Bronchial epithelial cell (primary cell): ENCODE results near the gene GLRX. TPM values are rescaled to one million over a fixed set of nuclear protein-coding genes. Genes with fewer than 3 reads are reported as not detected.

Experiments
- DNase-seq: peaks from one replicate; pipeline ENCODE4 v3.0.0-alpha.2; 2010; ENCODE audit warnings: low read depth
- FAIRE-seq: peaks from 2 replicates; lab custom pipeline; 2011; peaks lifted over from hg19 to GRCh38; lab: Jason Lieb, UNC
- H3K27me3 ChIP-seq: 2 replicates; pipeline ENCODE4 v1.5.1; 2011; ENCODE audit warnings: low read length; ENCODE audit not compliant: control insufficient read depth, insufficient read depth
- H3K36me3 ChIP-seq: 2 replicates; pipeline ENCODE4 v1.5.1; 2011; ENCODE audit warnings: low read length; ENCODE audit not compliant: control insufficient read depth, insufficient read depth
- H3K4me3 ChIP-seq: 2 replicates; pipeline ENCODE4 v1.5.1; 2011; ENCODE audit warnings: mild to moderate bottlenecking, low read depth, low read length, control low read depth
- total RNA-seq: library from RNA; depleted of rRNA; stranded (reverse); fragments of >200 nt; gene quantifications from 2 replicates; pipeline ENCODE4 v1.2.1, GENCODE V29; 2014
- TF ChIP-seq, protein P1 (sequence below): IDR thresholded peaks from 2 replicates; pipeline ENCODE4 v1.5.1; 2011; ENCODE audit warnings: mild to moderate bottlenecking, moderate library complexity, low read length, control low read depth, inconsistent platforms; ENCODE audit not compliant: insufficient read depth, severe bottlenecking

The GLRX gene
- total RNA-seq, 1 donor from 2014 or later = 8.7 TPM

DNA sequence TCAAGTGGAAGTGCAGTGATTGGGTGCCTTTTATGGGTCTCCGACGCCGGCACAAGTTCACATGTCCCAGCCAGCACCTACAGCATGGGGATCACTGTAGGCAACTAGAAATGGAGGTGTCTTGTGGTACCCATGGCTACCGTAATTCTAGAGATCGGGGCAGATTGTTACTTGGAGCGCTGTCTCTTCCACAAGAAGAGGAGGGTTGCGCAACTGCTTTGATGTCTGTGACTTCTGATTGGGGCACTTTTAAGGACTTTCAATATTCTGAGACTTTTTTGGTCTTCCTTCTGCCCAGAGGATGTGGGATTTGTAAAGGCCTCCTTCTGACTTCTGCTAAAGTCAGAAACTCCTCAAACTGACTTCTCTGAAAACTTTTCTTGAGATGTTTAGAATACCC is 41.9 kb downstream of the GLRX start:
- Histone ChIP-seq H3K4me3 (no peak overlapping the region), H3K27me3 (no peaks in the 10 kb centered on the region), H3K36me3 (no peaks in the 10 kb centered on the region)
- DNase-seq (no peak), FAIRE-seq (no peak)
- TF ChIP-seq, protein P1, sequence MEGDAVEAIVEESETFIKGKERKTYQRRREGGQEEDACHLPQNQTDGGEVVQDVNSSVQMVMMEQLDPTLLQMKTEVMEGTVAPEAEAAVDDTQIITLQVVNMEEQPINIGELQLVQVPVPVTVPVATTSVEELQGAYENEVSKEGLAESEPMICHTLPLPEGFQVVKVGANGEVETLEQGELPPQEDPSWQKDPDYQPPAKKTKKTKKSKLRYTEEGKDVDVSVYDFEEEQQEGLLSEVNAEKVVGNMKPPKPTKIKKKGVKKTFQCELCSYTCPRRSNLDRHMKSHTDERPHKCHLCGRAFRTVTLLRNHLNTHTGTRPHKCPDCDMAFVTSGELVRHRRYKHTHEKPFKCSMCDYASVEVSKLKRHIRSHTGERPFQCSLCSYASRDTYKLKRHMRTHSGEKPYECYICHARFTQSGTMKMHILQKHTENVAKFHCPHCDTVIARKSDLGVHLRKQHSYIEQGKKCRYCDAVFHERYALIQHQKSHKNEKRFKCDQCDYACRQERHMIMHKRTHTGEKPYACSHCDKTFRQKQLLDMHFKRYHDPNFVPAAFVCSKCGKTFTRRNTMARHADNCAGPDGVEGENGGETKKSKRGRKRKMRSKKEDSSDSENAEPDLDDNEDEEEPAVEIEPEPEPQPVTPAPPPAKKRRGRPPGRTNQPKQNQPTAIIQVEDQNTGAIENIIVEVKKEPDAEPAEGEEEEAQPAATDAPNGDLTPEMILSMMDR = no peak

DNA sequence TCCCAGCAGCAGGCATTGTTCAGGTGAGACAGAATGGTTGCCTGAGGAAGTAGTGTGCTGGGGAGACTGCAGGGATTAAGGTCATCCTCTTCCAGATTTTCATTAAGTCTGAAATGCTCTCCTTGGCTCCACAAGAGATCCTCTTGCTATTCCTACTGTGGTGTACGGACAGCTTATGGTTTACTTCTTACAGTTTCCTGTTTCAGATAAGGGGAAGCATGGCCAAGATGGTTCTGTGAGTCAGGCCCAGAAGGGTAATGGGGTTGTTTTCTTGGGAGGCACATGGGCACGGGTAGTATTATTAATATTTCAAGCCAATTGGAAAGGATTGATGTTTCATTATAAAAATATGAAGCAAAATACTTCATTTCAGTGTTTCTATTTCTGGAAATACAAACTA is 42.9 kb downstream of the GLRX start:
- no peak overlapping the region for H3K4me3 ChIP-seq
- TF ChIP-seq, protein P1 = no peak
- FAIRE-seq = no peak

DNA sequence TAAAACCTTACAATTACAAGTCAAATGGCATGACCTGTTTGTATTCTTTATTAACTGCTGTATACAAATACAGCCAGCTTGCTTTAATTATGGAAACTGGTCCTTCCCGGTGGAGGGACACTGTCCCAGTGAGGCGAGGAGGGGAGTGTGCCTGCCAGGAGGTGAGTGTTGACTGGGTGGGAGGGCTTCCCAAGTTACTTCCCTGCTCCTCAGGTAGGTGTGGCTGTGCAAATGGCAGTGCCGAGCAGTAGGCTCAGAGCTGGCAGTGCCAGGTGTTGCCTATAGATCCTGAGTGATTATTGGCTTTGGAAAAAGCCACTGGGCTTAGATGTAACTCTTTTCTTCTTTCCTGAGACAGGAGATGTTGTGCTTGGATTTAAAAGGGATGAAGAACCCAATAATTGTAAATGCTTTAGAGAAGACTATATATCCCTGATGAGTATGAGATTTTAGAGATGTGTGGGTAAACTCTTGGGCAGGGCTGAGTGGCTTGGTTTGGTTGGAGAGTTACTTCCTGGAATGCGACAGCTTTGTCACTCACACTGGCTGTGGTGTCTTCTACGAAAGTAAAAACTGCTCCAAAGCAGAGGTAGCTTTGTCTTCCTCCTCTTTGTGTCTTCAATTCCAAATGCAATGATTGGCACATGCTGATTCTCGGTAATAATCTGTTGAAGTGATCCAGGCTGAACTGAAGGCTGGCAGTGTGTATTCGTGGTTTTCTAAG is 43.7 kb downstream of the GLRX start:
- DNase-seq = no peak
- no peak for FAIRE-seq
- H3K4me3 ChIP-seq = no peak overlapping the region

More for the DNA sequence above, 42.9 kb downstream of the GLRX start:
- Histone ChIP-seq H3K36me3 (no peaks in the 10 kb centered on the region), H3K27me3 (no peaks in the 10 kb centered on the region)
- DNase-seq = no peak

GRCh38 chr5:95777441-95777840 is 45.1 kb downstream of the GLRX start:
- H3K4me3 ChIP-seq = no peak overlapping the region
- FAIRE-seq (no peak), DNase-seq (peak; percentile 78)
- TF ChIP-seq, protein P1 = no peak
- H3K27me3 ChIP-seq = no peaks in the 10 kb centered on the region
- H3K36me3 ChIP-seq = no peaks in the 10 kb centered on the region

More for the DNA sequence above, 43.7 kb downstream of the GLRX start:
- TF ChIP-seq, protein P1 = no peak
- Histone ChIP-seq H3K27me3 (no peaks in the 10 kb centered on the region), H3K36me3 (no peaks in the 10 kb centered on the region)

DNA sequence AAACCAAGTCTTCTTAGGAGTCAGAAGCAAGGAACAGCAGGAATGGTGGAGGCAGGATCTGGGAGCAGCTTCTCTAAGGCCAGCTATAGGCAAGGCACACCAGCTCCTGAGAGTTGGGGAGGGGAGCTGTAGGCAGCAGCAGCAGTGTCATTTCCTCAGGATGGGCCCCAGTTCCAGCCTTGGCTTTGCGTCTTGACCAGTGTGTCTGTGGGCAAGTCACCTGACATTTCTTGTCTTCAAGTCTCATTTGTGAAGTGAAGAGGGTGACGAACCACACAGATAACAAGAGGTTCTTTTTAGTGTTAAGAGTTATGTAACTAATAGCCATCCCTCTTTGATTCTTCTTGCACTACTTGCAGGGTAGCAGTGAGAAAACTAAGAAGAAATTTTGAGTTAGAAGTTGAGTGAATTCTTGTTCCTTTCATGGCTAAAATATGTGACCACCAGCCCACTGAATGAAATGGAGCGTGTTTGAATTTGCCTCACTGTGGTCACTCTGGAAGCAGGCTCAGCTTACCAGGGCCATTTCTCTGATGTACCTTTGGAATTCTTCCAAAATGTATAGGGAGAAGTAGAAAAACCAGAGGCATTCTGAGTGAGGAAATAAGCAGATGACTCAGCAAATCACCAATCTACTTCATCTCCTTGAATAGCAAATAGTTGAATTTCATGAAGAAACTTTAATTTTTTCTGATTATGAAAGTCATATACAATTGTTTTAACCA is 49.0 kb downstream of the GLRX start:
- DNase-seq (peak; percentile 85), FAIRE-seq (no peak)
- Histone ChIP-seq H3K4me3 (no peak overlapping the region), H3K27me3 (no peaks in the 10 kb centered on the region), H3K36me3 (no peaks in the 10 kb centered on the region)
- TF ChIP-seq, protein P1 = no peak
